Smooth muscle cell (in vitro differentiated cells): ENCODE measurements around the gene IL4I1. TPM values are rescaled to one million over a fixed set of nuclear protein-coding genes. Genes with fewer than 3 reads are reported as not detected.

Experiments used
- DNase-seq: peaks from one replicate; lab custom pipeline; 2025; ENCODE audit not compliant: unreplicated experiment; lab: John Stamatoyannopoulos, UW
- H2AFZ ChIP-seq: fragments of 200-600 bp; sonication (generic); 2 replicates; pipeline ENCODE4 v1.6.0; 2016; ENCODE audit warnings: antibody characterized with exemption, low read depth, mild to moderate bottlenecking
- H3F3A ChIP-seq: fragments of 200-600 bp; sonication (generic); 2 replicates; pipeline ENCODE4 v1.6.0; 2017; ENCODE audit warnings: antibody characterized with exemption, low read depth
- H3K27ac ChIP-seq: fragments of 200-600 bp; sonication (generic); 2 replicates; pipeline ENCODE4 v1.5.1; 2016; ENCODE audit warnings: low read depth, mild to moderate bottlenecking
- H3K27me3 ChIP-seq: fragments of 200-600 bp; sonication (generic); 2 replicates; pipeline ENCODE4 v1.6.1; 2016; ENCODE audit warnings: low read depth, mild to moderate bottlenecking
- H3K36me3 ChIP-seq: fragments of 200-600 bp; sonication (generic); 2 replicates; pipeline ENCODE4 v1.5.1; 2016; ENCODE audit warnings: low read depth
- H3K4me1 ChIP-seq: fragments of 200-600 bp; sonication (generic); 2 replicates; pipeline ENCODE4 v1.5.1; 2016; ENCODE audit warnings: low read depth
- H3K4me2 ChIP-seq: fragments of 200-600 bp; sonication (generic); 2 replicates; pipeline ENCODE4 v1.6.0; 2016; ENCODE audit warnings: mild to moderate bottlenecking
- H3K4me3 ChIP-seq: fragments of 200-600 bp; sonication (generic); 2 replicates; pipeline ENCODE4 v1.5.1; 2016; ENCODE audit warnings: mild to moderate bottlenecking
- H3K79me2 ChIP-seq: fragments of 200-600 bp; sonication (generic); 2 replicates; pipeline ENCODE4 v1.6.0; 2016; ENCODE audit warnings: low read depth, mild to moderate bottlenecking
- H3K9ac ChIP-seq: fragments of 200-600 bp; sonication (generic); 2 replicates; pipeline ENCODE4 v1.6.0; 2016; ENCODE audit warnings: low read depth
- H3K9me3 ChIP-seq: fragments of 200-600 bp; sonication (generic); replicated peaks from 2 replicates; pipeline ENCODE4 v1.5.1; 2016; ENCODE audit warnings: low read depth
- H4K20me1 ChIP-seq: fragments of 200-600 bp; sonication (generic); 2 replicates; pipeline ENCODE4 v1.6.0; 2016; ENCODE audit warnings: low read depth
- WGBS: methylation state at CpG from one replicate; pipeline ENCODE4 v1.1.7; 2016; ENCODE audit warnings: low lambda C conversion rate; 5-methylcytosine and 5-hydroxymethylcytosine counted together
- polyA plus RNA-seq: library from polyadenylated mRNA; unstranded; fragments of >200 nt; fragmentation: Nextera tagmentation; extraction: Ambion mirVana; gene quantifications from 2 replicates; pipeline ENCODE4 v1.2.1, GENCODE V29; 2016
- total RNA-seq: library from RNA; depleted of rRNA; stranded (reverse); fragments of >200 nt; gene quantifications from 2 replicates; pipeline ENCODE4 v1.2.3, GENCODE V29; 2014
- TF ChIP-seq, protein P1 (sequence below): fragments of 200-600 bp; sonication (generic); IDR thresholded peaks from 2 replicates; pipeline ENCODE4 v1.5.1; 2017; ENCODE audit warnings: borderline replicate concordance, mild to moderate bottlenecking, antibody characterized with exemption; ENCODE audit not compliant: insufficient read depth, poor library complexity, severe bottlenecking

The IL4I1 gene
- total and polyA plus RNA-seq, 2 experiments from 2014 or later, result 1.3 TPM; not detected in 1

DNA sequence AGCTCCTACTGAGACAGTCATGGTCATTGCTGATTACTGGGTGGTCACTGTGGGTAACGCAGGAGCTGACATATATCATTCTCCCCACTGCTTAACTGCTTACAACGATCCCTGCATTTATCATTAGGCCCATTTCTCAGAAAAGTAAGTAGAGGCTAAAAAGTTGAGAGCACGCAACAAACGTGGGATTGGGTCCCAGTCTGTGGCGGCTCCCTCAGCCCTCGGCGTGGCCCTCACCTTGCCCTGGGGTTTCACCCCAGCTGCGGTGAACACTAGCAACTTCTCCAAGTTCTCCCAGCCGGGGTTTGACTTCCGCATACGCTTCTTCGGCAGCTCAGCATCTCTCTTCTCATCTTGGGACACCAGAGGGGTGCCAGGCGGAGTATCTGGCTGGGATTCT lies 31.8 kb downstream of the IL4I1 start:
- peaks cover 7% of the 10 kb centered on the region for H3K4me1 ChIP-seq
- H3K27ac ChIP-seq, result no peak overlapping the region
- no peak overlapping the region for H2AFZ ChIP-seq
- no peak for DNase-seq
- peaks cover 7% of the 10 kb centered on the region for H3F3A ChIP-seq
- no peaks in the 10 kb centered on the region for H3K36me3 ChIP-seq
- no peaks in the 10 kb centered on the region for H3K9me3 ChIP-seq
- no peak overlapping the region for H3K4me2 ChIP-seq
- H3K9ac ChIP-seq, result no peak overlapping the region
- peaks cover 8% of the 10 kb centered on the region for H4K20me1 ChIP-seq
- 96% methylated on average over 13 of the region's 13 CpGs for whole genome bisulfite sequencing
- peaks cover 31% of the 10 kb centered on the region for H3K79me2 ChIP-seq
- no peaks in the 10 kb centered on the region for H3K27me3 ChIP-seq
- no peak overlapping the region for H3K4me3 ChIP-seq
- TF ChIP-seq, protein P1, sequence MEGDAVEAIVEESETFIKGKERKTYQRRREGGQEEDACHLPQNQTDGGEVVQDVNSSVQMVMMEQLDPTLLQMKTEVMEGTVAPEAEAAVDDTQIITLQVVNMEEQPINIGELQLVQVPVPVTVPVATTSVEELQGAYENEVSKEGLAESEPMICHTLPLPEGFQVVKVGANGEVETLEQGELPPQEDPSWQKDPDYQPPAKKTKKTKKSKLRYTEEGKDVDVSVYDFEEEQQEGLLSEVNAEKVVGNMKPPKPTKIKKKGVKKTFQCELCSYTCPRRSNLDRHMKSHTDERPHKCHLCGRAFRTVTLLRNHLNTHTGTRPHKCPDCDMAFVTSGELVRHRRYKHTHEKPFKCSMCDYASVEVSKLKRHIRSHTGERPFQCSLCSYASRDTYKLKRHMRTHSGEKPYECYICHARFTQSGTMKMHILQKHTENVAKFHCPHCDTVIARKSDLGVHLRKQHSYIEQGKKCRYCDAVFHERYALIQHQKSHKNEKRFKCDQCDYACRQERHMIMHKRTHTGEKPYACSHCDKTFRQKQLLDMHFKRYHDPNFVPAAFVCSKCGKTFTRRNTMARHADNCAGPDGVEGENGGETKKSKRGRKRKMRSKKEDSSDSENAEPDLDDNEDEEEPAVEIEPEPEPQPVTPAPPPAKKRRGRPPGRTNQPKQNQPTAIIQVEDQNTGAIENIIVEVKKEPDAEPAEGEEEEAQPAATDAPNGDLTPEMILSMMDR, result no peak

DNA sequence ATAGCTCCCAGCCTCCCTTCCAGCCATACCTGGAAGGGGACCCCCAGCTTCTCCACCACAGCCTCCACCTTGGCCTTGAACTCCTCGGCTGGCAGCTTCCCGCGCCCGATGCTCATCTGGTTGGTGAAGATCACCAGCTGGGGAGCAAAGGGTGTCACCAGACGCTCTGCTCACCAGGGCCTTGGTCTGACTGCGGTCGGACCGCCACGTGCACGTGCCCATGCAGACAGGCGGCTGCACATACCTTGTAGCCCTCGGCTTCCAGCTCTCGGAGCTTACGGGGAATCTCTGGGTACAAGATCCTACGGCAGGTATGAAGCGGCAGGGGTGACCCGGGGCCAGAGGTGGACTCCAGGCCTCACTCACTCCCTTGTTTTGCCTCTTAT lies 32.8 kb downstream of the IL4I1 start:
- Histone ChIP-seq H3K9ac (no peak overlapping the region), H3K79me2 (peaks cover 31% of the 10 kb centered on the region), H4K20me1 (peaks cover 14% of the 10 kb centered on the region), H3F3A (peaks cover 10% of the 10 kb centered on the region), H3K4me3 (no peak overlapping the region), H3K9me3 (no peaks in the 10 kb centered on the region), H3K4me1 (peaks cover 7% of the 10 kb centered on the region), H3K36me3 (no peaks in the 10 kb centered on the region), H3K4me2 (no peak overlapping the region), H3K27me3 (no peaks in the 10 kb centered on the region), H3K27ac (no peak overlapping the region), H2AFZ (no peak overlapping the region)
- TF ChIP-seq, protein P1, result no peak
- WGBS, result 96% methylated on average over 17 of the region's 17 CpGs
- DNase-seq, result no peak

- Histone ChIP-seq H3K4me2 (no peak overlapping the region), H4K20me1 (peaks cover 20% of the 10 kb centered on the region), H3K27me3 (no peaks in the 10 kb centered on the region), H3K79me2 (peaks cover 31% of the 10 kb centered on the region), H3K36me3 (no peaks in the 10 kb centered on the region), H3K9me3 (no peaks in the 10 kb centered on the region), H3K4me1 (peaks cover 7% of the 10 kb centered on the region), H3K27ac (no peak overlapping the region), H3F3A (peaks cover 9% of the 10 kb centered on the region), H3K9ac (no peak overlapping the region), H3K4me3 (no peak overlapping the region), H2AFZ (no peak overlapping the region)
- no peak for DNase-seq
- TF ChIP-seq, protein P1, result no peak
- WGBS, result 94% methylated on average over 24 of the region's 24 CpGs
Observed at GRCh38 chr19:49863254-49863934, 33.3 kb downstream of the IL4I1 start.
